Inferior parietal cortex (tissue), 1 donor: ENCODE measurements around the gene CHAT.

Experiments
- DNase-seq: peaks from one replicate; pipeline ENCODE4 v3.0.0-alpha.2; 2016; ENCODE audit errors: extremely low spot score

CHAT gene

DNA sequence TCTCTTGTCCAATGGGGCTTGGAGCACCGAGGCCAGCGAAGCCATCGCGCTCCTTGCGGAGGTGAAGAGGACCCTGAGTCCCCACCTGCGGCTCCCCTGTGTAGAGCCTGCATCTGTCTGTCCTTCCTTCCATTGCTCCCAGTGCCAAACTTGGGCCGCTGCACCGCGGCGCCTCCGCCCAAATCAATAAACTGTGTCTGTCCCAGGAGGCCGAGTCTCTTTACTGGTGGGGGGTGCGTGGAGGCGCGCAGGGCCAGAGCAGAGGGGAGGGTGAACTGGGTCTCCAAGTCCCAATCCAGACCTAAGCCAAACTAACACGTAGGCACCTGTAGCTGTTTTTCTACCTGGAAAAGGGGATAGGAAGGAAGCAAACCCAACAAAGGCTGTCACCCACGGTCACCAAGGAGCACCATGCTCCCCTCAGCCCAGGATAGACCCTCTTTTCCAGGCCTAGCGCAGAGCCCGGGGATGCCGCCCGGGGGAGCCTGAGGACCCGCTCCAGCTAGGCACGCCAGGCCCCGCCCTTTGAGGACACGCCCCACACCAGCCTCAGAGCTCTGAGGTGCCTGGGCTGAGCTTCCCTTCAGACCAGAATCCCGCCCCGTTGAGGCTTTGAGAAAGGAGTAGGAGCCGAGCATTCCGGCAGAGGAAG, 1.2 kb upstream of the CHAT start:
- no peak for DNase-seq

- DNase-seq = no peak
These were observed 514 bp upstream of the CHAT start for GRCh38 chr10:49613165-49613881.

- DNase-seq = no peak
These were observed 683 bp downstream of the CHAT start for GRCh38 chr10:49614242-49615198.

- no peak for DNase-seq
These were observed 1.4 kb downstream of the CHAT start for GRCh38 chr10:49615213-49615612.

DNA sequence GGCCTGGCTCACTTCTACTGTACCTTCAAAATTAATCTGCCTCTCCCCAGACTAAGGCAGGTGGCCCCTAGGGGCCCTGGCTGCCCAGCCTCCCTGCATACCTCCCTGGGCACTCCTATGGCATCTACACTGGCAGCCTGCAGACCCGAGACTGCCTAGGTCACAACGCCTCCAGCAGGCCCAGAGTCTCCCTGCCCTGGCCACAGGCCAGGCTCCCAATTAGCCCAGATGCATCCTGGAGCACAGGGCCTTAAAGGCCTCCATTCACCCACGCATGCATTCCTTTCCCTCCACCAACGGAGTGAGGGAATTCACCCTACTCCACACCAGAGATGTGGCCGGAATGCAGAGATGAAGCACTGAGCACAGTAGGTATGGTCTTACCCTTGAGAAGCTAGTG, 1.9 kb downstream of the CHAT start:
- DNase-seq = no peak

DNA sequence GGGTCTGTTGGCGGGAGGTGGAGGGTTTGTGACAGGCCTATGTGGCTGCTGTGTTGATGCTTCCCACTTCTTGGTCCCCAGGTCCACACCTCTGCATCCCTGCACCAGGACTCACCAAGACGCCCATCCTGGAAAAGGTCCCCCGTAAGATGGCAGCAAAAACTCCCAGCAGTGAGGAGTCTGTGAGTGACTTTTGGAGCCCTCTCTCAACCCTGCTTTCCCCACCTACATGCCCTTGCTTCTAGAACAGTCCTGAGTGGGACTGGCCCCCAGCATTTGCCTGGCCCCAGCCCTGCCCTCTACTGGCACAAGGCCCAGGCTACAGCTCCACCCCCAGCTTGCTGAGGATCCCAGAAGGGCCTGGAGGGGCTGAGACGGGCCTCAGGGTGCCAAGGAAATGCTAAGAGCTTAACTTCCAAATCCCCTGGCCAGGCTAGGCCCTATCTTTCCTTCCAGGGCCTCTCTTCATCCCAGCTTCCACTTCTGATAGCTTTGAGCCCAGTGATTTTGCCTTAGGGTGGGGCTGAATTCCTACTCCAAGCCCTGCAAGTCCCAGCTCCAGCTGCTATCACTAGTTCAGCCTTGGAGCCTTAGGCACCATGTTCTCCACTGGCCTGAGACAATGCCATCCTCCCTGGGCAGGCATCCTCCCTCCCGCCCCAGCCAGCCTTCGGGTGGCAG, 2.7 kb downstream of the CHAT start:
- no peak for DNase-seq

- no peak for DNase-seq
These were observed 3.5 kb downstream of the CHAT start for GRCh38 chr10:49617121-49618020.

- no peak for DNase-seq
These were observed 5.0 kb downstream of the CHAT start for GRCh38 chr10:49618821-49619220.

DNA sequence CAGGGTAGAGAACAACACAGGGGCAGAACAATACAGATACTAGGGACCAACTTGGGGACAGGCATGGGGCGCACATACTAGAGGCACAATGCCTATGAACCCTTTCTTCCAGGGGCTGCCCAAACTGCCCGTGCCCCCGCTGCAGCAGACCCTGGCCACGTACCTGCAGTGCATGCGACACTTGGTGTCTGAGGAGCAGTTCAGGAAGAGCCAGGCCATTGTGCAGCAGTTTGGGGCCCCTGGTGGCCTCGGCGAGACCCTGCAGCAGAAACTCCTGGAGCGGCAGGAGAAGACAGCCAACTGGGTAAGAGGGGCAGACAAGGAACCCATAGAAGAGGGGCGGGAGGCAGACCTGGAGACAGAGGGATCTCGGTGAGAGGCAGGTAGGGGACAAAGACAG, 5.8 kb downstream of the CHAT start:
- DNase-seq = no peak

GRCh38 chr10:49620286-49620810, 6.5 kb downstream of the CHAT start:
- no peak for DNase-seq

- DNase-seq = no peak
These were observed 7.1 kb downstream of the CHAT start for GRCh38 chr10:49620841-49621378.

GRCh38 chr10:49621561-49621960, 7.7 kb downstream of the CHAT start:
- no peak for DNase-seq

DNA sequence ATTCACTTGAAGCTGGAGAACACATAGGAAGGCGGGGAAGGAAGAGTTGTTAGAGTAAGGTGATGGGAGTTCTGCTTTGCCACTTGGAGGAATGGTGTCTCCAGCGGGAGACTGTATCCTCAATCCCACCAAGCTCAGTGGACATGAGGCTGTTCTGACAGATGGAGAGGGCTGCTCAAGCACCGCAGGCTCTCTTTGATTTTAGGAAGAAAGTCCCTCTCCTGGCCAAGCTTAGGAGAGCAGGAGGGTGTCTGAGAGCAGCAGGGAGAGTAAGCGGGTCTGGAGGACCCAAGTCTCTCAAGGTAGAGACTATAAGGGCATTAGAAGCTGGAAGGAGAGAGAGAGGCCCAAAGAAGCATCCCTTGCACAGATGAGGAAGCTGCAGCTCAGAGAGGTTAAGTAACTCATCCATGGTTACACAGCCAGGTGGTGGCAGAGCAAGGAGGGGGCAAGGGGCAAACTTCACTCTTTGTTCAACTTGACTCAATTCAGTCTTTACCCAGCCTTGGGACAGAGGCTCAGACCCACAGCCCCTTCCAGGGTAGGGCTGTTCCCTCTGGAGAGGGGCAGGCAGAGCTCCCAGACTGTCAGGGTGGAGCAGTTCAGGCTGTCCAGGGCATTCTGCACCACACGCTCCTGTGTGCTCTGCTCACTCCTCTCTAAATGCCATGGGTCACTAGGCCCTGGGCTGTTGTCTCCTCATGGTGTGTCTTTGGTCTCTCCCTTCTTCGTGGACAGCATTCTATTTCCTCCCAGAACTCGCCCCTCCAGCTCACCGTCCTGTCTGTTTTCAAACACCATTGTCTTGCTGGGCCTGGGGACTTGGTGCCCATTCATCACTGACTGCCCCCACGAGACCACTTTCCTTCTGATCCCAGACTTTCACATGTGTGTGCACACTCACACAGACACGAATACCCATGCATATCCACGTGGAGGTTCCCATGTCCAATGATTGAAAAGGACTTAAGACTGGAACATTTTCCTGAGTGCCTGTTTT, 8.9 kb downstream of the CHAT start:
- no peak for DNase-seq

GRCh38 chr10:49624629-49625028, 10.8 kb downstream of the CHAT start:
- DNase-seq = no peak

- DNase-seq = no peak
These were observed 11.6 kb downstream of the CHAT start for GRCh38 chr10:49625411-49625810.

GRCh38 chr10:49627038-49627437, 13.2 kb downstream of the CHAT start:
- DNase-seq = no peak

DNA sequence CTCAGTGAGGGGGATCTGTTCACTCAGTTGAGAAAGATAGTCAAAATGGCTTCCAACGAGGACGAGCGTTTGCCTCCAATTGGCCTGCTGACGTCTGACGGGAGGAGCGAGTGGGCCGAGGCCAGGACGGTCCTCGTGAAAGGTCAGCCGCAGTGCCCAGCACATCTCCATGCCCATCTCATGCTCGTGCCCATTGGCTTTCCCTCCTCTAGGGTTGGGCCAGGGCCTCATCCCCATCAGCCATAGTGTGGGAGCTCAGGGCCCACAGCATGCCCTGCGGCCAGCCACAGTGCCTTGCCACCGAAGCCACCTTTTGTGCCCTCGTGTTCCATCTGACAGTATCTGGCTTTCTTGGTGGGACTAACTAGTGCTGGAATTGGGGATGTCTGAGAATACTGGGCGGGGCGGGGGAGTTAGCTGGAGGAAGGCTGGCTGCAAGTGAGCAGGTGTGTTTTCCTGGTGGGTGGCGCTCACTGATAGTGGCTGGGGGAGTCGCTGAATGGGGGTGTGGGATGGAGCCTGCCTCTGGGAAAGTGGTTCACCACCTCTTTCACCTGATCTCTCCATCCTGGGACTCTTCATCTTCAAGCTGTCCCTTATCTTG, 13.9 kb downstream of the CHAT start:
- DNase-seq = no peak

- no peak for DNase-seq
These were observed 14.8 kb downstream of the CHAT start for GRCh38 chr10:49628599-49628998.

DNA sequence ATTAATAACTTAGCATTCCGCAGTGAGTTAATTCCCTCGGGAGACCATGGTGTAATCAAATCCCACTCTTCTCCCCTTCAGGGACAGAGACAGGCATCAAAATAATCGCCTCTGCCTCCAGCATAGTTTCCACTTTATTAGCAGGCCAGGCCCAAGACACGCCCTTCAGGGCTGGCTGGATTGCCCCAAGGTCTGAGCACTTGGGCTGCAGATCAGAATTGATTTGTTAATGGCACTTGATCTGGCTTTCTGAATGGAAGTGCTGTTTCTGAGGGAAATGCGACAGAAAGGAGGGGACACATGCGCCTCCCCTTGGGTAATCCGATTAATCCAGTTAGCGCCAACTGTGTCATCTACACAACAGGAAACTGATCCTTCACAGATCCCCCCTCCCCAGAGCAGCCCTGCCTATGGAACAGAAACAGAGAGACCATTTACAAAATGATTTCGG, 15.6 kb downstream of the CHAT start:
- no peak for DNase-seq
